ENCODE measurements around the gene UTP18.

GRCh38 chr17:51261024-51261963, 948 bp downstream of the UTP18 start:
- TF ChIP-seq POLR2A (IDR thresholded peaks at IDR 0.05), result no peak
- TF ChIP-seq, protein P1, sequence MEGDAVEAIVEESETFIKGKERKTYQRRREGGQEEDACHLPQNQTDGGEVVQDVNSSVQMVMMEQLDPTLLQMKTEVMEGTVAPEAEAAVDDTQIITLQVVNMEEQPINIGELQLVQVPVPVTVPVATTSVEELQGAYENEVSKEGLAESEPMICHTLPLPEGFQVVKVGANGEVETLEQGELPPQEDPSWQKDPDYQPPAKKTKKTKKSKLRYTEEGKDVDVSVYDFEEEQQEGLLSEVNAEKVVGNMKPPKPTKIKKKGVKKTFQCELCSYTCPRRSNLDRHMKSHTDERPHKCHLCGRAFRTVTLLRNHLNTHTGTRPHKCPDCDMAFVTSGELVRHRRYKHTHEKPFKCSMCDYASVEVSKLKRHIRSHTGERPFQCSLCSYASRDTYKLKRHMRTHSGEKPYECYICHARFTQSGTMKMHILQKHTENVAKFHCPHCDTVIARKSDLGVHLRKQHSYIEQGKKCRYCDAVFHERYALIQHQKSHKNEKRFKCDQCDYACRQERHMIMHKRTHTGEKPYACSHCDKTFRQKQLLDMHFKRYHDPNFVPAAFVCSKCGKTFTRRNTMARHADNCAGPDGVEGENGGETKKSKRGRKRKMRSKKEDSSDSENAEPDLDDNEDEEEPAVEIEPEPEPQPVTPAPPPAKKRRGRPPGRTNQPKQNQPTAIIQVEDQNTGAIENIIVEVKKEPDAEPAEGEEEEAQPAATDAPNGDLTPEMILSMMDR (IDR thresholded peaks at IDR 0.05), result no peak

All from uterus (tissue), 2 donors.